H9 (cell line): ENCODE measurements around the gene DMKN. TPM values are rescaled to one million over a fixed set of nuclear protein-coding genes. Genes with fewer than 3 reads are reported as not detected.
A peak's percentile ranks its signal among the peaks of the same experiment; 100 is the strongest.

Experiments
- DNase-seq: peaks from one replicate; pipeline ENCODE4 v3.0.0-alpha.2; 2017
- H2AFZ ChIP-seq: one replicate; pipeline ENCODE4 v1.6.1; 2013; ENCODE audit warnings: mild to moderate bottlenecking, low read length, control low read depth, moderate library complexity
- H2AK5ac ChIP-seq: 2 replicates; pipeline ENCODE4 v1.6.1; 2013; ENCODE audit warnings: low read length, control low read depth, mixed read lengths; ENCODE audit not compliant: insufficient read length
- H2BK120ac ChIP-seq: one replicate; pipeline ENCODE4 v1.6.1; 2013; ENCODE audit warnings: low read depth, mild to moderate bottlenecking, low read length, control low read depth, inconsistent platforms; ENCODE audit not compliant: poor library complexity, severe bottlenecking
- H2BK12ac ChIP-seq: 2 replicates; pipeline ENCODE4 v1.6.1; 2013; ENCODE audit warnings: low read length, control low read depth, mixed read lengths, low read depth; ENCODE audit not compliant: insufficient read length
- H2BK15ac ChIP-seq: 2 replicates; pipeline ENCODE4 v1.6.1; 2013; ENCODE audit warnings: low read depth, low read length, control low read depth
- H2BK20ac ChIP-seq: one replicate; pipeline ENCODE4 v1.6.1; 2013; ENCODE audit warnings: low read depth, mild to moderate bottlenecking, low read length, control low read depth, inconsistent platforms; ENCODE audit not compliant: poor library complexity, severe bottlenecking
- H2BK5ac ChIP-seq: 2 replicates; pipeline ENCODE4 v1.6.1; 2013; ENCODE audit warnings: low read length, control low read depth, mixed read lengths; ENCODE audit not compliant: insufficient read length
- H3K14ac ChIP-seq: 2 replicates; pipeline ENCODE4 v1.6.1; 2013; ENCODE audit warnings: low read length, control low read depth; ENCODE audit not compliant: insufficient read depth
- H3K18ac ChIP-seq: 2 replicates; pipeline ENCODE4 v1.6.1; 2013; ENCODE audit warnings: low read depth, mild to moderate bottlenecking, mixed read lengths, low read length, control low read depth; ENCODE audit not compliant: insufficient read length
- H3K23ac ChIP-seq: 2 replicates; pipeline ENCODE4 v1.6.1; 2013; ENCODE audit warnings: low read length, control low read depth, mixed read lengths, low read depth; ENCODE audit not compliant: insufficient read length
- H3K23me2 ChIP-seq: 2 replicates; pipeline ENCODE4 v1.6.1; 2013; ENCODE audit warnings: low read depth, mild to moderate bottlenecking, mixed read lengths, low read length, control low read depth; ENCODE audit not compliant: insufficient read length, poor library complexity, severe bottlenecking
- H3K27ac ChIP-seq: 2 replicates; pipeline ENCODE4 v1.5.1; 2013; ENCODE audit warnings: low read length, control low read depth, mixed read lengths, low read depth; ENCODE audit not compliant: insufficient read length
- H3K27me3 ChIP-seq: 2 replicates; pipeline ENCODE4 v1.6.1; 2013; ENCODE audit warnings: low read length, control low read depth, inconsistent platforms; ENCODE audit not compliant: insufficient read depth
- H3K4ac ChIP-seq: 2 replicates; pipeline ENCODE4 v1.6.1; 2013; ENCODE audit warnings: low read depth, mild to moderate bottlenecking, control low read depth, inconsistent platforms, low read length, moderate library complexity
- H3K4me1 ChIP-seq: 2 replicates; pipeline ENCODE4 v1.6.1; 2013; ENCODE audit warnings: low read length, control low read depth, inconsistent platforms; ENCODE audit not compliant: insufficient read depth
- H3K4me2 ChIP-seq: 2 replicates; pipeline ENCODE4 v1.6.1; 2013; ENCODE audit warnings: low read length, control low read depth, mixed read lengths; ENCODE audit not compliant: insufficient read length, insufficient read depth
- H3K56ac ChIP-seq: 2 replicates; pipeline ENCODE4 v1.6.1; 2013; ENCODE audit warnings: low read depth, mild to moderate bottlenecking, mixed read lengths, low read length, control low read depth; ENCODE audit not compliant: insufficient read length
- H3K79me1 ChIP-seq: 2 replicates; pipeline ENCODE4 v1.6.1; 2013; ENCODE audit warnings: low read depth, mild to moderate bottlenecking, moderate library complexity, low read length, control low read depth, inconsistent platforms; ENCODE audit not compliant: insufficient read depth, poor library complexity, severe bottlenecking
- H3K79me2 ChIP-seq: 2 replicates; pipeline ENCODE4 v1.6.1; 2013; ENCODE audit warnings: low read length, control low read depth, inconsistent platforms; ENCODE audit not compliant: insufficient read depth
- H3K9ac ChIP-seq: 2 replicates; pipeline ENCODE4 v1.6.1; 2013; ENCODE audit warnings: low read length, control low read depth, mixed read lengths; ENCODE audit not compliant: insufficient read length; ENCODE audit errors: extremely low read depth
- H3K9me3 ChIP-seq: one replicate; pipeline ENCODE4 v1.6.1; 2013; ENCODE audit warnings: low read depth, low read length, inconsistent platforms; ENCODE audit not compliant: control insufficient read depth
- H3T11ph ChIP-seq: one replicate; pipeline ENCODE4 v1.6.1; 2013; ENCODE audit warnings: mild to moderate bottlenecking, low read length, control low read depth, inconsistent platforms
- H4K20me1 ChIP-seq: one replicate; pipeline ENCODE4 v1.6.1; 2013; ENCODE audit not compliant: control insufficient read depth, insufficient read length, insufficient read depth
- H4K5ac ChIP-seq: 2 replicates; pipeline ENCODE4 v1.6.1; 2013; ENCODE audit warnings: low read depth, mild to moderate bottlenecking, mixed read lengths, low read length, control low read depth; ENCODE audit not compliant: insufficient read length
- H4K8ac ChIP-seq: replicated peaks from 2 replicates; pipeline ENCODE4 v1.6.1; 2013; ENCODE audit warnings: low read length, control low read depth, mixed read lengths, low read depth; ENCODE audit not compliant: insufficient read length
- H4K91ac ChIP-seq: 2 replicates; pipeline ENCODE4 v1.6.1; 2013; ENCODE audit warnings: low read depth, mild to moderate bottlenecking, moderate library complexity, mixed read lengths, low read length, control low read depth; ENCODE audit not compliant: insufficient read length
- H3K27ac Mint-ChIP-seq, 3 experiments: 2 replicates in 2 of 3; 3 replicates in 1 of 3; pipeline ENCODE4 v1.8.0; 2020 to 2021; ENCODE audit warnings: mixed read lengths in 3 of 3, mild to moderate bottlenecking in 1 of 3, moderate library complexity in 1 of 3
- H3K27me3 Mint-ChIP-seq: 2 replicates; pipeline ENCODE4 v1.8.0; 2021; ENCODE audit warnings: low read depth, mild to moderate bottlenecking, moderate library complexity, mixed read lengths
- H3K36me3 Mint-ChIP-seq, 3 experiments: 2 replicates in 2 of 3; 3 replicates in 1 of 3; pipeline ENCODE4 v1.8.0; 2020 to 2021; ENCODE audit warnings: low read depth in 3 of 3, mixed read lengths in 3 of 3; ENCODE audit not compliant: insufficient read depth in 1 of 3
- H3K4me1 Mint-ChIP-seq, 2 experiments: 2 replicates each; pipeline ENCODE4 v1.8.0; 2020; ENCODE audit warnings: mixed read lengths in 2 of 2
- H3K4me3 Mint-ChIP-seq, 2 experiments: 2 replicates in 1 of 2; 3 replicates in 1 of 2; pipeline ENCODE4 v1.8.0; 2020 to 2021; ENCODE audit warnings: mild to moderate bottlenecking in 2 of 2, mixed read lengths in 2 of 2, moderate library complexity in 1 of 2
- H3K9me3 Mint-ChIP-seq, 2 experiments: 2 replicates in 1 of 2; 3 replicates in 1 of 2; pipeline ENCODE4 v1.8.0; 2020; ENCODE audit warnings: mild to moderate bottlenecking in 2 of 2, mixed read lengths in 2 of 2, moderate library complexity in 1 of 2
- CTCF ChIP-seq: fragments of 200-600 bp; sonication (generic); conservative IDR thresholded peaks from 3 replicates; pipeline ENCODE4 v1.8.0; 2021; ENCODE audit warnings: antibody characterized with exemption, mild to moderate bottlenecking
- WGBS: extraction: QIAGEN DNeasy Blood & Tissue Kit; methylation state at CpG from one replicate; pipeline ENCODE4 v1.1.7; 2013; ENCODE audit warnings: missing lambda C conversion rate, low lambda C conversion rate, mixed read lengths; ENCODE audit not compliant: insufficient read length; ENCODE audit errors: extremely low coverage; 5-methylcytosine and 5-hydroxymethylcytosine counted together
- total RNA-seq: library from RNA; stranded (reverse); gene quantifications from 2 replicates; pipeline ENCODE4 v1.2.1, GENCODE V29; 2021

DMKN gene
- total RNA-seq, 1 experiment from 2014 or later: 278 TPM

GRCh38 chr19:35553385-35554000, 40.0 kb upstream of the DMKN start:
- Histone ChIP-seq H2BK120ac (no peak overlapping the region), H3K4me1 (no peaks in the 10 kb centered on the region), H3K79me2 (no peaks in the 10 kb centered on the region), H2BK12ac (no peak overlapping the region), H3K23me2 (peaks cover 6% of the 10 kb centered on the region), H3K18ac (no peak overlapping the region), H2BK20ac (no peak overlapping the region), H2BK5ac (no peak overlapping the region), H3K4me2 (no peak overlapping the region), H3K4ac (no peak overlapping the region), H4K20me1 (no peaks in the 10 kb centered on the region), H3K27ac (no peak overlapping the region), H3K56ac (no peak overlapping the region), H4K91ac (no peak overlapping the region), H3K9ac (no peak overlapping the region), H4K8ac (no peak overlapping the region), H3K23ac (no peak overlapping the region), H3K79me1 (no peaks in the 10 kb centered on the region), H3K14ac (no peak overlapping the region), H3T11ph (no peak overlapping the region), H2AFZ (no peak overlapping the region), H3K27me3 (no peaks in the 10 kb centered on the region), H3K9me3 (no peaks in the 10 kb centered on the region), H4K5ac (peak overlapping the region; percentile 39), H2BK15ac (no peak overlapping the region), H2AK5ac (no peak overlapping the region)
- H3K4me3 Mint-ChIP-seq: peak overlapping the region in 1 of 2 experiments; percentile 6; a peak in 1 of 5 replicates
- no peaks in the 10 kb centered on the region for H3K9me3 Mint-ChIP-seq
- peaks cover 0 to 17% (median 11%) of the 10 kb centered on the region in 3 experiments; a peak in 5 of 7 replicates for H3K36me3 Mint-ChIP-seq
- WGBS: no CpG with 5 or more reads among the region's 14 CpGs
- peaks cover 16 to 17% of the 10 kb centered on the region in 2 experiments for H3K4me1 Mint-ChIP-seq
- no peak for TF ChIP-seq CTCF
- H3K27ac Mint-ChIP-seq: no peak overlapping the region
- no peak for DNase-seq
- peaks cover 36% of the 10 kb centered on the region for H3K27me3 Mint-ChIP-seq
